ENCODE measurements around the gene SPOP.

SPOP gene

GRCh38 chr17:49582789-49583188, 95.1 kb downstream of the SPOP start:
- no peak for DNase-seq

GRCh38 chr17:49582055-49582722, 95.7 kb downstream of the SPOP start:
- DNase-seq: no peak

DNA sequence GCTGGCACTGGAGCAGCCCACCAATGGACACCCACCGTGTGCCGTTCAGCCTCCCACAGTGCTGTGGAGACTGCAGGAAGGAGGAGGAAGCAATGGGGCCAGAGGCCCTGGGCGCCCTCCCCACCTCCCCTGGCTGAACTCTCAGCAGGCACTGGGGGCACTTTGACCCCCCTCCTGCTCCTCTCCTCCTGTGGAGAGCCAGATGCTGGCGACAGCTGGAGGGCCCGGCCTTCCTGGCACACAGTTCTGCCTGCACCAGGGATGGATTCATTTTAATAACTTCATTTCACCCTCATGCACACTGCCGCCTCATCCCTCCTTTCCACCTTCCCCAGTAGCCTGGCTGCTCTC, 96.3 kb downstream of the SPOP start:
- no peak for DNase-seq

- DNase-seq: no peak
These were observed 96.8 kb downstream of the SPOP start for GRCh38 chr17:49580981-49581647.

DNA sequence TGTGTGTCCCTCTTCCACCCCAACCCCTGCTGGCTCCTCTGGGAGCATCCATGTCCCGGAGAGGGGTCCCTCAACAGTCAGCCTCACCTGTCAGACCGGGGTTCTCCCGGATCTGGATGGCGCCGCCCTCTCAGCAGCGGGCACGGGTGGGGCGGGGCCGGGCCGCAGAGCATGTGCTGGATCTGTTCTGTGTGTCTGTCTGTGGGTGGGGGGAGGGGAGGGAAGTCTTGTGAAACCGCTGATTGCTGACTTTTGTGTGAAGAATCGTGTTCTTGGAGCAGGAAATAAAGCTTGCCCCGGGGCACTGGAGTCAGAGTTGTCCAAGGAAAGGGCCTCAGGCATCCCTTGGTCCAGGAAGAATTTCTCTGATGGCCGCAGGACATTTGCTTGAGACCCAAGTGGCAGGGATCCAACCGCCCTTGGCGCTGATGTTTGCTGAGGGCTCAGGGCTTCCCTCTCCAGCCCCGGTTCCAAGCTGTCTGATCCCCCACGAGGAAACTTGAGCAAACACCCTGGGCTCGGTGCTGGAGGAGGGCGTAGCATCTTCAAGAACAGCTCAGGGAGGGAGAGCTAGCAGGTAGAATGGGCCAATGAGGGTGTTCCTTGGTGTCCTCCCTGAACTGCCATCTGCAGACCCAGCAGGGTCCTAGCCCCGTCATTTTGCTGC, 97.7 kb downstream of the SPOP start:
- no peak for DNase-seq

- DNase-seq: no peak
These were observed 98.4 kb downstream of the SPOP start for GRCh38 chr17:49579522-49579921.

GRCh38 chr17:49578952-49579500, 98.9 kb downstream of the SPOP start:
- DNase-seq: no peak

- no peak for DNase-seq
These were observed 99.5 kb downstream of the SPOP start for GRCh38 chr17:49578414-49578813.

GRCh38 chr17:49577963-49578362, 99.9 kb downstream of the SPOP start:
- no peak for DNase-seq

DNA sequence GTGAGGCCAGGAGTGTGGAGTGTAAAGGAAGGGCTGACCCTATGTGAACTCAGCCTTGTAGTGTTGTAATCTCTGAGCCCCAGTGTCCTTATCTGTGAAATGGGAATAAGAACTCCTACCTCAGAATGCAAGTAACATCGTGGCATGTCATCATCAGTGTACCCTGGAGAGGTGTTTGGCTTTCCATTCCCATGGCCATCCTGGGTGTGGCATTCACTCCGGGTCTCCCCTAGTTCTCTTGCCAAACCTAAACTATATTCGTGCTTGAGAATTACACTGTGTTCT, 100.3 kb downstream of the SPOP start:
- no peak for DNase-seq

- DNase-seq: no peak
These were observed 100.8 kb downstream of the SPOP start for GRCh38 chr17:49576917-49577649.

- no peak for DNase-seq
These were observed 101.6 kb downstream of the SPOP start for GRCh38 chr17:49576088-49576916.

DNA sequence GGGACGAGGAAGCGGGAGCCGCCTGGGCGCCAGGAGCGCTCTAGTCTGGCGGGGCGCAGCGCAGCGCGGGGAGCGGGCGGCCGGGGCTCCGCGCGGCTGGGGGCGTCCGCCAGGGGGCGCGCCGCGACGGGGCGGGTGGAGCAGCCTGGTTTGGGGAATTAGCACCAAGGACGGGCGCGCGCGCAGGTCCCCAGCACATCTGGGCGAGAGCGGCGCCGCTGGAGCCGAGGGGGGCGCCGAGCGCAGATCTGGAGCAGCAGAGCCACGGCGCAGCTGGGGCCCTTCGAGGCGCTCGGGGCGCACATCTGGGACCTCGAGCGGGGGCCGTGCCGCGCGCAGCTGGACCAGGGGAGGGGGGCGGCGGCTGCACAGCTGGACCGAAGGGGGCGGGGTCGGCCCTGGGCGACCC, 102.2 kb downstream of the SPOP start, which contains the start of gene NXPH3:
Gene NXPH3 (plus strand): TSS at position 193 of the 409 bp plus-strand sequence. CDS start 349 bp downstream, outside the sequence.
- peak; percentile 15 for DNase-seq

DNA sequence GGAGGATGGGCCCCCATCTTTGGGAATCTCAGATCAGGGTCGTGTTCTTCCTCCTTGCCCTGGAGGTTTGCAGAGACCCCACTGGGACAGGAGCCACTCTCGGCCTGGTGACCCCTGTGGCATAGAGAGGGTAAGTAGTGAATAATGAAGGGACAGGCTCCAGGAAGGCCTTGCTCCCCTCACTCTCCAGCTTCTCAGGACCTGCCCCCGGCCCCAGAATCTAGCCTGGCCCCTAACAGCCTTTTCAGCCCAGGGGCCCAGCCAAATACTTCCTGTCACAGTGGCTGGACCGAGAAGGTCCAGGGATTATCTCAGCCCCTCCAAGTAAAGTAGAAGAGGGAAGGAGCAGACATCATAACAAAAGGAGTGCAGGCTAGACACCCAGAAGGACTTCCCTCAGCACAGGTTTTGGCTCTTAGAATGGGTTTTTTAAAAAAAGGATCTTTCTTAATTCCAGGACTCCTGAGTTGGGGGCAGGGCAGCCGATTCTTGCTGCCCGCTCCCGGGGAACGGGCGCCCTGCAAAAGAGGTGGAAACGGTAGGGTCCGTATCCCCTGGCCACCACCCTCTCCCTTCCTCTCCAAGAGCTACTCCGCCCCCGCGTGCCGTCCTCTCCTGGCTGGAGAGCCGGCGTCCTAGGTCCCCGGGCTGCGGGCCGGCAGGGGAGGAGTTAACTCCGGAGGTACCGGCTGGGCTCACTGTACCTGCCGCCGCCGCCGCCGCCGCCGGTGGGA, 102.8 kb downstream of the SPOP start:
- DNase-seq: no peak

DNA sequence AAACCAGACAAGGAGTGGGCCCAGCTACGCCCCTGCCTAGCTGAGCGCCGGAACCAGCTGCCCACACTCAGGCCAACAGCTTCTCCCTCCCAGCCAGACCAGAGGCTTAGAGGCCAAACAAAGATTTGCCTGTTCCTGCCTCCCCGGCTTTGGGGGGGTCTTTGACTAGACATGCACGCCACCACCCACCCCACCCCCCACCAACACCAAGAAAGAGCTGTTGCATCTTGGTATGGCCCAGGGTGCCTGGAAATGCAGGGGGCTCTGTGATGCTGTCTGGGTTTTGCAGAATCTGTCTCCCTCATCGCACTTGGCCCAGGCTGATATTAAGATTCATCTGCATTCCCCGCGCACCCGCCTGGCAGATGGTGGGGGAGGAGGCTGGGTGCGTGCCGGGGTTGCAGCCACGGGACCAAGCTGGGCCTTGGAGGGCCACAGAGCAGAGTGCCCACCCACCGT, 103.5 kb downstream of the SPOP start:
- no peak for DNase-seq

DNA sequence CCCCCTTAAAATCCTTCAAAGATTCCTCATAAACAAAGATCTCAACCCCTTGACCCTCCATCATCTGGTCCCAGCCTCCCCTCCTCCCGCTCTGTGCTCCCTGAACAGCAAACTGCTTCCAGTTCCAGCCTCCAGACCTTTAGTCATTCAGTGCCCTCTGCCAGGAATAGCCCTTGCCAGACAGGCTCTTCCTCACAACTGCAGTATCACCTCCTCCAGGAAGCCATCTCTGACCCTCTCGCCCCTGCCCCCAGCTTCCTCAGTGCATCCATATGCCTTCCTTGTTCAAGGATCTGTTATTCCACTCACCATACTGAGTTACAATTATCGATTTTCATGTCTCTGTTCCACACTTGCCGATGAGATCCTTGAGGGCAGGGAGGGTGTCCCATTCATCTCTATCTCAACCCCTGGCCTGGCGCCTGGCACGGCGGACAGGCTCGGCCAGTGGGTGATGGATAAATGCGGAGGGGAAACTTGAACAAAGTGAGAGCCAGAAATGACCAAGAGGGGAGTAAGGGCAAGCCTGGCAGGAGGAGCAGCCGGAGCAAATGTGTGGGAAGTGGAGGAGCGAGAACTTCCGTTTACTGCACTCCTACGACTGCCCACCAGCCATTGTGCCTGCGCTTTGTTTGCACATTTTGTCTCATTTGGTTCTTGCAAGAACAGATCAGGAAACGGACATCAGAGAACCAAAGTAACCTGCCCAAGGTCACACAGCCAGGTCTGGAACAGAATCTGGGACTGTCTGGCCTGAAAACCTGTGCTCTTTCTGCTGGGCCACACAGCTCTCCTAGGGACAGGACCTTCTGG, 104.2 kb downstream of the SPOP start:
- DNase-seq: no peak

DNA sequence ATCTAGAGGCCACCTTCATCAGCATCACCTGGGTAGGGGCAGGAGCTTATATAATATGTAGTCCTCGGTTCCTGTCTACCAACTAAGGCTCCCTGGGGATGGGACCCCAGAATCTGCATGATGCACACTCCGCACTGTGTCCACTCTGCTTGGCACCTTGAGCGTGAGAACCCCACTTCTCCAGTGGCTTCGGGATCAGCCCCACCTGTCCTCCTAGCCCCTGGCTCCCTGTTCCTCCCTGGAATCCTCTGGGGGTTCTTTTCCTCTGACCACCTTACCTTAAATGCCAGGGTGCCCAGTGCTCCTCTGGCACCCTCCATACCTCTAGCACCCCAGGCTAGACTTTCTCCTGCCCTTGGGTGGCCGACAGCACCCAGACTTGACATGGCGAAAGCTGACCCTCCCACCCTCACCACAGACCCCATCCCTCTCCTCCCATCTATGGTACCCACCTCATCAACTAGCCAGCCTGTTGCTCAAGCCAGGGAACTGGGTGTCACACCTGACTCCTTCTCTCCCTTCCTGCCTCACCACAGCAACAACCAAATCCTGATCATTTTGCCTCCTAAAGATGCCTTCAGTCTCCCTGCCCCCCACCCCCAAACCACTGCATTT, 105.0 kb downstream of the SPOP start:
- no peak for DNase-seq

GRCh38 chr17:49572226-49572625, 105.7 kb downstream of the SPOP start:
- no peak for DNase-seq

DNA sequence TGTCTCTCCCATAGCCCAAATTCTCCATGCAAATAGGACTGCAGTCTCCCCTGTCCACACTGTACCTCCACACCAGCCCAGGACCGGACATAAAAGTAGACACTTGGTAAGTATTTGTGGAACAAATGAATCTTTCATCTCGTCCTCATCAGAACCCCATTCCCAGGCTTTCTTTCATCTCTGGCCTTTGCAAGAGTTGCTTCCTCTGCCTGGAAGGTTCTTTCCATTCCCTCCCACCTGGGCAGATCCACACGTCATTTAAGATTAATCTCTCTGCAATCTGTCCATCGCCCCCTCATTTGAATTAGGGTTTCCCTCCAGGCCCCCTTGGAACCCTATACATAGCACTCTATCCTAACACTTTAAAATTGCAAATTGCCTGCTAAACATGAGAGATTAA, 106.1 kb downstream of the SPOP start:
- DNase-seq: no peak

- DNase-seq: no peak
These were observed 106.6 kb downstream of the SPOP start for GRCh38 chr17:49571283-49571682.

All from GOT3 (cell line).